H1 (cell line): Measurements from ENCODE around the gene DYNC1H1. TPM values are rescaled to one million over a fixed set of nuclear protein-coding genes. Genes with fewer than 3 reads are reported as not detected.

Experiments
- CTCF ChIA-PET: fragments of 300-600 bp; sonication (Branson Sonifier 250); formaldehyde crosslinking; loops from one replicate; lab custom pipeline; 2021; ENCODE audit not compliant: partially characterized antibody; lab: Charles Lee
- POLR2A ChIA-PET: fragments of 300-600 bp; sonication (Branson Sonifier 250); formaldehyde crosslinking; loops from one replicate; lab custom pipeline; 2021; ENCODE audit warnings: inconsistent platforms; ENCODE audit not compliant: partially characterized antibody; lab: Charles Lee
- DNase-seq, 2 experiments: peaks; one replicate each; pipeline versions ENCODE4 v3.0.0 to v3.0.0-alpha.2; 2010 to 2022; ENCODE audit warnings: low spot score in 2 of 2, low read depth in 1 of 2, mixed read lengths in 1 of 2
- FAIRE-seq: peaks from 2 replicates; lab custom pipeline; 2011; peaks lifted over from hg19 to GRCh38; lab: Jason Lieb, UNC
- H2AFZ ChIP-seq: 2 replicates; pipeline ENCODE4 v1.8.1; 2012; ENCODE audit warnings: low read length, inconsistent platforms
- H2AK5ac ChIP-seq: 2 replicates; pipeline ENCODE4 v1.6.1; 2013; ENCODE audit warnings: low read depth, low read length
- H2BK120ac ChIP-seq: replicated peaks from 2 replicates; pipeline ENCODE3; 2013; ENCODE audit warnings: low read depth, low read length, inconsistent platforms
- H2BK12ac ChIP-seq: 2 replicates; pipeline ENCODE4 v1.6.1; 2013; ENCODE audit warnings: low read depth, low read length
- H2BK15ac ChIP-seq: 2 replicates; pipeline ENCODE4 v1.6.1; 2013; ENCODE audit warnings: low read length
- H2BK20ac ChIP-seq: 2 replicates; pipeline ENCODE4 v1.6.1; 2013; ENCODE audit warnings: low read length
- H2BK5ac ChIP-seq: 2 replicates; pipeline ENCODE4 v1.6.1; 2013; ENCODE audit warnings: low read depth, low read length
- H3K14ac ChIP-seq: 2 replicates; pipeline ENCODE4 v1.6.1; 2013; ENCODE audit warnings: inconsistent platforms; ENCODE audit not compliant: insufficient read length
- H3K18ac ChIP-seq: 2 replicates; pipeline ENCODE4 v1.6.1; 2013; ENCODE audit warnings: low read length; ENCODE audit errors: extremely low read depth
- H3K23ac ChIP-seq: 2 replicates; pipeline ENCODE4 v1.6.1; 2013; ENCODE audit warnings: inconsistent platforms; ENCODE audit not compliant: insufficient read length
- H3K23me2 ChIP-seq: 2 replicates; pipeline ENCODE4 v1.6.1; 2013; ENCODE audit warnings: low read depth, low read length
- H3K27ac ChIP-seq: 2 replicates; pipeline ENCODE4 v1.6.1; 2011; ENCODE audit warnings: low read depth, low read length, inconsistent platforms
- H3K27me3 ChIP-seq, 4 experiments: replicated peaks in 1 of 4; 1 replicate in 1 of 4; 2 replicates in 3 of 4; pipeline versions ENCODE4 v1.6.1 to v1.8.1; 2011 to 2013; ENCODE audit warnings: low read length in 3 of 4, mild to moderate bottlenecking in 3 of 4, inconsistent platforms in 2 of 4, mixed read lengths in 2 of 4, moderate library complexity in 1 of 4; ENCODE audit not compliant: control insufficient read depth in 3 of 4, insufficient read depth in 3 of 4; ENCODE audit errors: extremely low read depth in 1 of 4
- H3K36me3 ChIP-seq, 4 experiments: 2 replicates each; pipeline versions ENCODE4 v1.6.1 to v1.8.1; 2011 to 2013; ENCODE audit warnings: mild to moderate bottlenecking in 4 of 4, low read length in 3 of 4, moderate library complexity in 2 of 4, control low read depth in 1 of 4, inconsistent platforms in 1 of 4; ENCODE audit not compliant: insufficient read depth in 4 of 4, control insufficient read depth in 2 of 4
- H3K4ac ChIP-seq: replicated peaks from 2 replicates; pipeline ENCODE3; 2013; ENCODE audit warnings: low read length, low read depth, mixed read lengths, inconsistent platforms; ENCODE audit not compliant: insufficient read length
- H3K4me1 ChIP-seq, 4 experiments: replicated peaks in 1 of 4; 1 replicate in 1 of 4; 2 replicates in 3 of 4; pipeline versions ENCODE4 v1.6.1 to v1.8.1; 2011 to 2013; ENCODE audit warnings: low read length in 3 of 4, inconsistent platforms in 2 of 4, mixed read lengths in 1 of 4; ENCODE audit not compliant: insufficient read depth in 4 of 4, control insufficient read depth in 3 of 4
- H3K4me2 ChIP-seq, 2 experiments: 2 replicates each; pipeline versions ENCODE4 v1.6.1 to v1.8.1; 2011 to 2013; ENCODE audit warnings: low read depth in 2 of 2, low read length in 2 of 2, control low read depth in 1 of 2, inconsistent platforms in 1 of 2, mild to moderate bottlenecking in 1 of 2; ENCODE audit not compliant: insufficient read depth in 1 of 2
- H3K4me3 ChIP-seq, 4 experiments: fragments of 200-600, 300-600 bp in 1 of 4; sonication (generic), shearing (Covaris generic), sonication (Bioruptor Twin) in 1 of 4; 2 replicates each; pipeline versions ENCODE4 v1.5.1 to v1.8.1; 2011 to 2016; ENCODE audit warnings: low read length in 4 of 4, low read depth in 3 of 4, control low read depth in 2 of 4, inconsistent platforms in 2 of 4, mild to moderate bottlenecking in 2 of 4, mixed read lengths in 1 of 4, moderate library complexity in 1 of 4; ENCODE audit not compliant: insufficient read depth in 2 of 4; ENCODE audit errors: extremely low read depth in 1 of 4
- H3K56ac ChIP-seq: replicated peaks from 2 replicates; pipeline ENCODE3; 2013; ENCODE audit warnings: low read depth, mild to moderate bottlenecking, mixed read lengths, low read length, inconsistent platforms; ENCODE audit not compliant: insufficient read length
- H3K79me1 ChIP-seq: 2 replicates; pipeline ENCODE4 v1.6.1; 2013; ENCODE audit warnings: low read depth, low read length, control low read depth
- H3K79me2 ChIP-seq, 2 experiments: 2 replicates each; pipeline versions ENCODE4 v1.6.1 to v1.8.1; 2012 to 2013; ENCODE audit warnings: low read length in 2 of 2, mild to moderate bottlenecking in 2 of 2, inconsistent platforms in 1 of 2; ENCODE audit not compliant: insufficient read depth in 2 of 2, control insufficient read depth in 1 of 2
- H3K9ac ChIP-seq, 4 experiments: replicated peaks in 1 of 4; 1 replicate in 1 of 4; 2 replicates in 3 of 4; pipeline versions ENCODE4 v1.6.1 to v1.8.1; 2011 to 2013; ENCODE audit warnings: low read depth in 3 of 4, low read length in 3 of 4, control low read depth in 2 of 4, mild to moderate bottlenecking in 2 of 4, moderate library complexity in 2 of 4, inconsistent platforms in 1 of 4; ENCODE audit errors: extremely low read depth in 1 of 4
- H3K9me3 ChIP-seq, 2 experiments: 2 replicates each; pipeline versions ENCODE4 v1.6.1 to v1.8.1; 2012 to 2013; ENCODE audit warnings: mild to moderate bottlenecking in 2 of 2, moderate library complexity in 2 of 2, control low read depth in 1 of 2, inconsistent platforms in 1 of 2, low read depth in 1 of 2, low read length in 1 of 2, mixed read lengths in 1 of 2; ENCODE audit not compliant: insufficient read depth in 2 of 2
- H4K20me1 ChIP-seq, 2 experiments: replicated peaks in 1 of 2; 2 replicates each; pipeline versions ENCODE3 to v1.8.1; 2011 to 2013; ENCODE audit warnings: inconsistent platforms in 2 of 2, low read length in 2 of 2, mild to moderate bottlenecking in 1 of 2; ENCODE audit not compliant: insufficient read depth in 2 of 2, control insufficient read depth in 1 of 2
- H4K5ac ChIP-seq: 2 replicates; pipeline ENCODE4 v1.6.1; 2013; ENCODE audit warnings: low read length, low read depth, mixed read lengths, inconsistent platforms; ENCODE audit not compliant: insufficient read length
- H4K8ac ChIP-seq: 2 replicates; pipeline ENCODE4 v1.8.0; 2013; ENCODE audit warnings: mild to moderate bottlenecking, moderate library complexity, low read length, inconsistent platforms; ENCODE audit not compliant: insufficient read depth; ENCODE audit errors: extremely low read depth
- H4K91ac ChIP-seq: replicated peaks from 2 replicates; pipeline ENCODE3; 2013; ENCODE audit warnings: low read length, mixed read lengths, inconsistent platforms; ENCODE audit not compliant: insufficient read length
- ASH2L ChIP-seq: fragments of 200-600, 300-600 bp; sonication (generic); IDR thresholded peaks from one replicate; pipeline ENCODE4 v1.7.1; 2017; ENCODE audit warnings: low read length
- CTBP2 ChIP-seq: IDR thresholded peaks from 2 replicates; pipeline ENCODE4 v1.7.0; 2011; ENCODE audit warnings: borderline replicate concordance, mild to moderate bottlenecking, moderate library complexity, mixed read lengths, low read length; ENCODE audit not compliant: insufficient read depth, insufficient read length
- EGR1 ChIP-seq: IDR thresholded peaks from 2 replicates; pipeline ENCODE4 v1.6.1; 2011; ENCODE audit warnings: low read depth, low read length, borderline replicate concordance
- EZH2 ChIP-seq: fragments of 200-600 bp; sonication (generic); IDR thresholded peaks from 2 replicates; pipeline ENCODE4 v1.7.1; 2012; ENCODE audit warnings: low read depth, mild to moderate bottlenecking, moderate library complexity, low read length, inconsistent platforms; ENCODE audit not compliant: severe bottlenecking
- POLR2A ChIP-seq, 2 experiments: IDR thresholded peaks; 1 replicate in 1 of 2; 2 replicates in 1 of 2; pipeline ENCODE4 v1.6.1; 2011; ENCODE audit warnings: low read depth in 2 of 2, low read length in 2 of 2, mild to moderate bottlenecking in 2 of 2; ENCODE audit errors: control extremely low read depth in 1 of 2
- POU5F1 ChIP-seq: IDR thresholded peaks from 2 replicates; pipeline ENCODE4 v1.6.1; 2011; ENCODE audit warnings: low read depth, mild to moderate bottlenecking, low read length, moderate library complexity
- RBBP5 ChIP-seq: IDR thresholded peaks from 2 replicates; pipeline ENCODE4 v1.7.1; 2012; ENCODE audit warnings: low read depth, mild to moderate bottlenecking, inconsistent platforms, low read length, moderate library complexity, borderline replicate concordance
- SAP30 ChIP-seq: fragments of 300-600 bp; sonication (generic); IDR thresholded peaks from 2 replicates; pipeline ENCODE4 v1.7.1; 2012; ENCODE audit warnings: low read length, moderate library complexity, mild to moderate bottlenecking, inconsistent platforms; ENCODE audit not compliant: insufficient read depth, insufficient replicate concordance
- WGBS, 2 experiments: shearing (Covaris generic) in 1 of 2; methylation state at CpG; one replicate each; pipeline versions ENCODE4 v1.1.6 to v1.1.7; 2013 to 2015; ENCODE audit warnings: low lambda C conversion rate in 2 of 2, mixed read lengths in 2 of 2, inconsistent platforms in 1 of 2, low coverage in 1 of 2, missing lambda C conversion rate in 1 of 2; ENCODE audit not compliant: insufficient replicate concordance in 2 of 2, insufficient coverage in 1 of 2, insufficient read length in 1 of 2; ENCODE audit errors: extremely low coverage in 1 of 2, missing lambda C conversion rate in 1 of 2; 5-methylcytosine and 5-hydroxymethylcytosine counted together
- polyA plus RNA-seq, 7 experiments: library from polyadenylated mRNA; depleted of rRNA in 3 of 7; stranded (reverse) in 5 of 7; unstranded in 2 of 7; fragments of >200 nt in 5 of 7; fragments of 200-250 nt in 2 of 7; gene quantifications; 1 replicate in 5 of 7; 2 replicates in 1 of 7; 4 replicates in 1 of 7; pipeline versions ENCODE4 v1.2.1 to v1.2.3, GENCODE V29; 2011 to 2013; ENCODE audit warnings: missing spikeins in 2 of 7, mixed read lengths in 2 of 7
- total RNA-seq: library from RNA; stranded (reverse); fragmentation: NEBNext Ultra II Directional; extraction: Animal tissue kit (Norgen Biotek cat#: 25700); gene quantifications from 2 replicates; pipeline ENCODE4 v1.2.1, GENCODE V29; 2021
- TF ChIP-seq, protein P1 (sequence below): IDR thresholded peaks from 2 replicates; pipeline ENCODE4 v1.6.1; 2012; ENCODE audit warnings: low read length, inconsistent platforms
- TF ChIP-seq, protein P2 (sequence below): IDR thresholded peaks from 2 replicates; pipeline ENCODE4 v1.6.1; 2011; ENCODE audit warnings: low read length, improper control_type of control experiment

The DYNC1H1 gene
- total and polyA plus RNA-seq, 2 of the 8 experiments (the other 6 are each of a cell fraction or from before 2014, with no cell fraction given) = 238 to 387 TPM

DNA sequence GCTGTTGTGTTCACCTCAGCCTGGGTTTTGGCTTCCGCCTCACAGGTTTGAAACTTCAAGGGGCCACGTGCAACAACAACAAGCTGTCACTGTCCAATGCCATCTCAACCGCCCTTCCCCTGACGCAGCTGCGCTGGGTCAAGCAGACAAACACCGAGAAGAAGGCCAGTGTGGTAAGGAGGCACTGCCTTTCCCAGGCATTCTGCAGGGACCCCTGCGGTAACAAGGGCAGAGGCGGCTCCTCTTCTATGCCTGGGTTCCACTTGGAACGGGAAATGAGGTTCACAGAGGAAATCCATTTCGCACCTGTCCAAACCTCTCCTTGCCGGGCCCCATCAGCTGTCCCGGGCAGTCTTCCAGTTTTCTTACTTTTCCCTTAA lies 85.6 kb downstream of the DYNC1H1 start:
- Histone ChIP-seq H3K56ac (no peak overlapping the region), H3K79me1 (no peaks in the 10 kb centered on the region), H4K20me1 (peaks cover 0 to 2% of the 10 kb centered on the region in 2 experiments), H3K23ac (no peak overlapping the region), H3K14ac (no peak overlapping the region), H3K4me1 (no peaks in the 10 kb centered on the region), H2BK20ac (no peak overlapping the region), H3K9me3 (no peaks in the 10 kb centered on the region), H3K4me2 (no peak overlapping the region), H3K27me3 (no peaks in the 10 kb centered on the region), H2BK15ac (no peak overlapping the region), H4K91ac (no peak overlapping the region), H2BK5ac (no peak overlapping the region; the same call in 1 of the 2 replicates), H2BK120ac (no peak overlapping the region), H3K79me2 (no peaks in the 10 kb centered on the region), H3K36me3 (peaks cover 22 to 57% (median 44%) of the 10 kb centered on the region in 4 experiments), H3K23me2 (no peaks in the 10 kb centered on the region; the same call in 1 of the 2 replicates), H2AK5ac (no peak overlapping the region), H4K8ac (no peak overlapping the region), H3K27ac (no peak overlapping the region), H3K9ac (no peak overlapping the region), H3K4ac (no peak overlapping the region), H2BK12ac (no peak overlapping the region), H4K5ac (no peak overlapping the region), H2AFZ (no peak overlapping the region), H3K4me3 (no peak overlapping the region), H3K18ac (no peak overlapping the region)
- ChIA-PET CTCF (interaction anchor here (0.8 to 7.8 kb wide), 11 partner anchors 8 to 175 kb away, joined by 3 to 74 read pairs (median 6); no protein-coding TSS in a partner anchor), POLR2A (interaction anchor here (0.8 to 2.1 kb wide), 5 partner anchors 27 to 39 kb away, joined by 3 to 8 read pairs (median 4); no protein-coding TSS in a partner anchor)
- TF ChIP-seq, protein P1, sequence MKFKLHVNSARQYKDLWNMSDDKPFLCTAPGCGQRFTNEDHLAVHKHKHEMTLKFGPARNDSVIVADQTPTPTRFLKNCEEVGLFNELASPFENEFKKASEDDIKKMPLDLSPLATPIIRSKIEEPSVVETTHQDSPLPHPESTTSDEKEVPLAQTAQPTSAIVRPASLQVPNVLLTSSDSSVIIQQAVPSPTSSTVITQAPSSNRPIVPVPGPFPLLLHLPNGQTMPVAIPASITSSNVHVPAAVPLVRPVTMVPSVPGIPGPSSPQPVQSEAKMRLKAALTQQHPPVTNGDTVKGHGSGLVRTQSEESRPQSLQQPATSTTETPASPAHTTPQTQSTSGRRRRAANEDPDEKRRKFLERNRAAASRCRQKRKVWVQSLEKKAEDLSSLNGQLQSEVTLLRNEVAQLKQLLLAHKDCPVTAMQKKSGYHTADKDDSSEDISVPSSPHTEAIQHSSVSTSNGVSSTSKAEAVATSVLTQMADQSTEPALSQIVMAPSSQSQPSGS = no peak
- no peak for TF ChIP-seq RBBP5
- TF ChIP-seq SAP30 = no peak
- TF ChIP-seq EZH2 = no peak
- no peak for TF ChIP-seq ASH2L
- TF ChIP-seq POLR2A (IDR thresholded peaks at IDR 0.05; ENCODE audit: control extremely low read depth in 1 of 2, low read depth in 2 of 2, low read length in 2 of 2) = no peak
- TF ChIP-seq POU5F1 = no peak
- TF ChIP-seq CTBP2 = no peak
- no peak for TF ChIP-seq EGR1
- TF ChIP-seq, protein P2, sequence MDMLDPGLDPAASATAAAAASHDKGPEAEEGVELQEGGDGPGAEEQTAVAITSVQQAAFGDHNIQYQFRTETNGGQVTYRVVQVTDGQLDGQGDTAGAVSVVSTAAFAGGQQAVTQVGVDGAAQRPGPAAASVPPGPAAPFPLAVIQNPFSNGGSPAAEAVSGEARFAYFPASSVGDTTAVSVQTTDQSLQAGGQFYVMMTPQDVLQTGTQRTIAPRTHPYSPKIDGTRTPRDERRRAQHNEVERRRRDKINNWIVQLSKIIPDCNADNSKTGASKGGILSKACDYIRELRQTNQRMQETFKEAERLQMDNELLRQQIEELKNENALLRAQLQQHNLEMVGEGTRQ = no peak
- FAIRE-seq (no peak), DNase-seq (no peak)
- WGBS, 2 experiments = 94% methylated on average over 12 of the region's 12 CpGs; no CpG with 5 or more reads in 1 of the 2 experiments
